Smooth muscle cell (in vitro differentiated cells): ENCODE data around the gene UNC93A. TPM values are rescaled to one million over a fixed set of nuclear protein-coding genes. Genes with fewer than 3 reads are reported as not detected.

ENCODE experiments used
- DNase-seq: peaks from one replicate; lab custom pipeline; 2025; ENCODE audit not compliant: unreplicated experiment; lab: John Stamatoyannopoulos, UW
- H2AFZ ChIP-seq: fragments of 200-600 bp; sonication (generic); 2 replicates; pipeline ENCODE4 v1.6.0; 2016; ENCODE audit warnings: antibody characterized with exemption, low read depth, mild to moderate bottlenecking
- H3F3A ChIP-seq: fragments of 200-600 bp; sonication (generic); 2 replicates; pipeline ENCODE4 v1.6.0; 2017; ENCODE audit warnings: antibody characterized with exemption, low read depth
- H3K27ac ChIP-seq: fragments of 200-600 bp; sonication (generic); 2 replicates; pipeline ENCODE4 v1.5.1; 2016; ENCODE audit warnings: low read depth, mild to moderate bottlenecking
- H3K27me3 ChIP-seq: fragments of 200-600 bp; sonication (generic); 2 replicates; pipeline ENCODE4 v1.6.1; 2016; ENCODE audit warnings: low read depth, mild to moderate bottlenecking
- H3K36me3 ChIP-seq: fragments of 200-600 bp; sonication (generic); 2 replicates; pipeline ENCODE4 v1.5.1; 2016; ENCODE audit warnings: low read depth
- H3K4me1 ChIP-seq: fragments of 200-600 bp; sonication (generic); 2 replicates; pipeline ENCODE4 v1.5.1; 2016; ENCODE audit warnings: low read depth
- H3K4me2 ChIP-seq: fragments of 200-600 bp; sonication (generic); 2 replicates; pipeline ENCODE4 v1.6.0; 2016; ENCODE audit warnings: mild to moderate bottlenecking
- H3K4me3 ChIP-seq: fragments of 200-600 bp; sonication (generic); 2 replicates; pipeline ENCODE4 v1.5.1; 2016; ENCODE audit warnings: mild to moderate bottlenecking
- H3K79me2 ChIP-seq: fragments of 200-600 bp; sonication (generic); 2 replicates; pipeline ENCODE4 v1.6.0; 2016; ENCODE audit warnings: low read depth, mild to moderate bottlenecking
- H3K9ac ChIP-seq: fragments of 200-600 bp; sonication (generic); 2 replicates; pipeline ENCODE4 v1.6.0; 2016; ENCODE audit warnings: low read depth
- H3K9me3 ChIP-seq: fragments of 200-600 bp; sonication (generic); replicated peaks from 2 replicates; pipeline ENCODE4 v1.5.1; 2016; ENCODE audit warnings: low read depth
- H4K20me1 ChIP-seq: fragments of 200-600 bp; sonication (generic); 2 replicates; pipeline ENCODE4 v1.6.0; 2016; ENCODE audit warnings: low read depth
- WGBS: methylation state at CpG from one replicate; pipeline ENCODE4 v1.1.7; 2016; ENCODE audit warnings: low lambda C conversion rate; 5-methylcytosine and 5-hydroxymethylcytosine counted together
- polyA plus RNA-seq: library from polyadenylated mRNA; unstranded; fragments of >200 nt; fragmentation: Nextera tagmentation; extraction: Ambion mirVana; gene quantifications from 2 replicates; pipeline ENCODE4 v1.2.1, GENCODE V29; 2016
- total RNA-seq: library from RNA; depleted of rRNA; stranded (reverse); fragments of >200 nt; gene quantifications from 2 replicates; pipeline ENCODE4 v1.2.3, GENCODE V29; 2014
- TF ChIP-seq, protein P1 (sequence below): fragments of 200-600 bp; sonication (generic); IDR thresholded peaks from 2 replicates; pipeline ENCODE4 v1.5.1; 2017; ENCODE audit warnings: borderline replicate concordance, mild to moderate bottlenecking, antibody characterized with exemption; ENCODE audit not compliant: insufficient read depth, poor library complexity, severe bottlenecking

UNC93A gene
- total and polyA plus RNA-seq, 2 experiments from 2014 or later: not detected

DNA sequence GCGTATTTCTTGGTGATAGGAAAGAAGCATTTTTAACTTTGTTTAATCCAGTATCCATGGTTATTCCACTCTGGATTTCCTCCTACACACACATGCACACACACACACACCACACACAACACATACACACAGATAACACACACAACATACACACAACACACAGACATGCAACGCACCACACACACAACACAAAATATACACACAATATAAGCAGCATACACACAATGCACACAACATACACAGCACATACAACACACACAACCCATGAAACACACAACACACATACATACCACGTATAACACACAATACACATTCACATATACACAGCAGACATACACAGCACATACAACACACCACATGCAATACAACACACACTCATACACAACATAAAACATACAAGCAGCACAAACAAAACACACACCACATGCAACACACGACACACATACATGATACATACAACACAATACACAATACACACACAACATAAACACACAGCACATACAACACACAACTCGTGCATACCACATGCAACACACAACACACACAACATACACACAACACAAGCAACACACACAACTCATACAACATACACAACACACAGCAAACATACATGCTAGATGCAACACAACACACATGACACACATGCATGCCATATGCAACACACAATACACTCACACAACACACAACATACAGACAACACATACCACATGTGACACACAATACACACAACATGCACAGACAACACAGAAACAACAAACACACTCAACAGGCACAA, 46.7 kb downstream of the UNC93A start:
- H2AFZ ChIP-seq: no peak overlapping the region
- no peak overlapping the region for H3K9ac ChIP-seq
- H3K4me3 ChIP-seq: no peak overlapping the region
- no peaks in the 10 kb centered on the region for H3K9me3 ChIP-seq
- TF ChIP-seq, protein P1, sequence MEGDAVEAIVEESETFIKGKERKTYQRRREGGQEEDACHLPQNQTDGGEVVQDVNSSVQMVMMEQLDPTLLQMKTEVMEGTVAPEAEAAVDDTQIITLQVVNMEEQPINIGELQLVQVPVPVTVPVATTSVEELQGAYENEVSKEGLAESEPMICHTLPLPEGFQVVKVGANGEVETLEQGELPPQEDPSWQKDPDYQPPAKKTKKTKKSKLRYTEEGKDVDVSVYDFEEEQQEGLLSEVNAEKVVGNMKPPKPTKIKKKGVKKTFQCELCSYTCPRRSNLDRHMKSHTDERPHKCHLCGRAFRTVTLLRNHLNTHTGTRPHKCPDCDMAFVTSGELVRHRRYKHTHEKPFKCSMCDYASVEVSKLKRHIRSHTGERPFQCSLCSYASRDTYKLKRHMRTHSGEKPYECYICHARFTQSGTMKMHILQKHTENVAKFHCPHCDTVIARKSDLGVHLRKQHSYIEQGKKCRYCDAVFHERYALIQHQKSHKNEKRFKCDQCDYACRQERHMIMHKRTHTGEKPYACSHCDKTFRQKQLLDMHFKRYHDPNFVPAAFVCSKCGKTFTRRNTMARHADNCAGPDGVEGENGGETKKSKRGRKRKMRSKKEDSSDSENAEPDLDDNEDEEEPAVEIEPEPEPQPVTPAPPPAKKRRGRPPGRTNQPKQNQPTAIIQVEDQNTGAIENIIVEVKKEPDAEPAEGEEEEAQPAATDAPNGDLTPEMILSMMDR: no peak
- no peak for DNase-seq
- H3K79me2 ChIP-seq: no peaks in the 10 kb centered on the region
- H3F3A ChIP-seq: no peaks in the 10 kb centered on the region
- H3K4me1 ChIP-seq: no peaks in the 10 kb centered on the region
- H4K20me1 ChIP-seq: no peaks in the 10 kb centered on the region
- H3K36me3 ChIP-seq: no peaks in the 10 kb centered on the region
- H3K27me3 ChIP-seq: no peaks in the 10 kb centered on the region
- H3K27ac ChIP-seq: no peak overlapping the region
- H3K4me2 ChIP-seq: no peak overlapping the region
- WGBS: 93% methylated on average over 5 of the region's 5 CpGs

- Histone ChIP-seq H3K27ac (no peak overlapping the region), H3K27me3 (no peaks in the 10 kb centered on the region), H3K4me1 (no peaks in the 10 kb centered on the region), H3K9me3 (no peaks in the 10 kb centered on the region), H4K20me1 (no peaks in the 10 kb centered on the region), H3K4me3 (no peak overlapping the region), H3K79me2 (no peaks in the 10 kb centered on the region), H3K9ac (no peak overlapping the region), H3K36me3 (no peaks in the 10 kb centered on the region), H2AFZ (no peak overlapping the region), H3K4me2 (no peak overlapping the region), H3F3A (no peaks in the 10 kb centered on the region)
- TF ChIP-seq, protein P1: no peak
- DNase-seq: no peak
- WGBS: 86% methylated on average over 5 of the region's 5 CpGs
Observed at GRCh38 chr6:167338541-167339117, 47.5 kb downstream of the UNC93A start.

DNA sequence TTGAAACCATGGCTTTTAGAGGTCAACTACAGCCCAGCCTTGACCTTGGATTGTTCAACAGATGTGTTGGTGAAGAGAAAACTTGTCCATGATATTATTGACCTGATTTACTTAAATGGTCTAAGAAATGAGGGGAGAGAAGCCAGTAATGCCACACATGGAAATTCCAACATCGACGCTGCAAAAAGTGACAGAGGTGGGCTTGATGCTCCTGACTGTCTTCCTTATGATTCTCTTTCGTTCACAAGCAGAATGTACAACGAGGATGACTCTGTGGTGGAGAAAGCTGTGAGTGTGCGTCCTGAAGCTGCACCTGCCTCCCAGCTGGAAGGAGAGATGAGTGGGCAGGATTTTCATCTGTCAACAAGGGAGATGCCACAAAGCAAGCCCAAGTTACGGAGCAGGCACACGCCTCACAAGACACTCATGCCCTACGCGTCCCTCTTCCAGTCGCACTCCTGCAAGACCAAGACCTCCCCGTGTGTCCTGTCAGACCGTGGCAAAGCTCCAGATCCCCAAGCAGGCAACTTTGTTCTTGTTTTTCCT, 50.0 kb downstream of the UNC93A start:
- Histone ChIP-seq H4K20me1 (no peaks in the 10 kb centered on the region), H3K4me3 (no peak overlapping the region), H3K27me3 (no peaks in the 10 kb centered on the region), H3K79me2 (no peaks in the 10 kb centered on the region), H3K9ac (no peak overlapping the region), H3K27ac (no peak overlapping the region), H3K4me2 (no peak overlapping the region), H3K9me3 (no peaks in the 10 kb centered on the region), H3K36me3 (no peaks in the 10 kb centered on the region), H3F3A (no peaks in the 10 kb centered on the region), H3K4me1 (no peaks in the 10 kb centered on the region), H2AFZ (no peak overlapping the region)
- TF ChIP-seq, protein P1: no peak
- 90% methylated on average over 12 of the region's 12 CpGs for WGBS
- DNase-seq: no peak
